ENCODE data around the gene ZNF548.

DNA sequence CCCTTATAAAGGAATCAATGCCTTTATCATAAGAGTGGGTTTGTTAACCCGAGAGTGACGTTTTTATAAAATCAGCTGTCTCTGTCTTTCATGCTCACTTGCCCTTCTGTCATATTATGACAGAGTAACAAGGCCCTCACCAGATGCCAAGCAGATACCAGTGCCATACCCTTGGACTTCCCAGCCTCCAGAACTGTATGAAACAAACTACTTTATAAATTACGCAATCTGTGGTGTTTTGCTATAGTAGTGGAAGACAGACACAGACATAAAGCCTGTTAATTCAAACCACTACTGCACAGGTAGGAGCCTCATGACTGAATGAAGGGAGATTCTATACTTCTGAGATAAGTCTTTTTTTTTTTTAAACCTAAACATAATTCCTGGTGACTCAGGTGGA, 62.7 kb downstream of the ZNF548 start:
- TF ChIP-seq POLR2A (IDR thresholded peaks at IDR 0.05) (no peak), POLR2AphosphoS5 (IDR thresholded peaks at IDR 0.05) (no peak)
- TF ChIP-seq, protein P1, sequence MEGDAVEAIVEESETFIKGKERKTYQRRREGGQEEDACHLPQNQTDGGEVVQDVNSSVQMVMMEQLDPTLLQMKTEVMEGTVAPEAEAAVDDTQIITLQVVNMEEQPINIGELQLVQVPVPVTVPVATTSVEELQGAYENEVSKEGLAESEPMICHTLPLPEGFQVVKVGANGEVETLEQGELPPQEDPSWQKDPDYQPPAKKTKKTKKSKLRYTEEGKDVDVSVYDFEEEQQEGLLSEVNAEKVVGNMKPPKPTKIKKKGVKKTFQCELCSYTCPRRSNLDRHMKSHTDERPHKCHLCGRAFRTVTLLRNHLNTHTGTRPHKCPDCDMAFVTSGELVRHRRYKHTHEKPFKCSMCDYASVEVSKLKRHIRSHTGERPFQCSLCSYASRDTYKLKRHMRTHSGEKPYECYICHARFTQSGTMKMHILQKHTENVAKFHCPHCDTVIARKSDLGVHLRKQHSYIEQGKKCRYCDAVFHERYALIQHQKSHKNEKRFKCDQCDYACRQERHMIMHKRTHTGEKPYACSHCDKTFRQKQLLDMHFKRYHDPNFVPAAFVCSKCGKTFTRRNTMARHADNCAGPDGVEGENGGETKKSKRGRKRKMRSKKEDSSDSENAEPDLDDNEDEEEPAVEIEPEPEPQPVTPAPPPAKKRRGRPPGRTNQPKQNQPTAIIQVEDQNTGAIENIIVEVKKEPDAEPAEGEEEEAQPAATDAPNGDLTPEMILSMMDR (IDR thresholded peaks at IDR 0.05) = no peak

Data from stomach (tissue), 4 donors.